Measurements from ENCODE around the gene HEXIM2. TPM values are rescaled to one million over a fixed set of nuclear protein-coding genes. Genes with fewer than 3 reads are reported as not detected.

Gene HEXIM2
- total RNA-seq, 1 experiment from 2014 or later = 22.4 TPM

DNA sequence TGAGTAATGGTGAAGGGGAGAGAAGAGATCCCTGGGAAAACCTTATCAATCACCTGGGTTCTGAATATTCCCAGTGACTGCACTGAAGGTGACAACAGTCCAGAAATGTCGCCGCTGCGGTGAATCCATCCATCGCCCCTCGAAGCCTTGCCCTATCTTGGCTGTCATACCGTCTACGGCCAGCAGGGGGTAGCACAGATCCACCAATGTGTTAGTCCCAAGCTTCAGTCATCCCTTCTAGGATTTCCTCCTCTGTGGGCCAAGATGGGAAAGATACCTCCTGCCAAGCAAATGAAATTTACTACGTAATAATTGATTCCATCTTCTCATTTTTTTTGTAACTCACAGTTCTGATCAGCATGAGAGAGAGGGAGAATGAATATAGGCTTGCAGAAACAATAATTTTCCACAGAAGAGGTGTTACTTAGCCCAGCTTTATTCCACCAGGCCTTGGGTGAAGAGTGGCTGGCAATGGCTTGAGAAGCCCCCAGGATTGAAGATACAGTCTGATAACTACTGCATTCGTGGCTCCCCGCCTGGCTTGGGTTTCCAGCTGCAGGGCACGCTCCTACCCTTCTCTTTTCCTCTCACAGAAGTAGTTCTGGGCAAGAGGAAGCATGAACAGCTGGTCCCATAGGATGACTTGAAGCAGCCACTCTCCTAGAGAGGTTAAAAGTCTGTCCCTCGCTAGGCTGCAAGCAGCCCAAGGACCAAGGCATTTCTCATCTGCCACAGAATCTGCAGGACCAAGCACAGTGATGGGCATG is 57.4 kb downstream of the HEXIM2 start:
- Histone ChIP-seq H3F3A (ENCODE audit: insufficient read depth, low read depth) (peaks cover 31% of the 10 kb centered on the region), H3K36me3 (ENCODE audit: low read depth) (no peaks in the 10 kb centered on the region), H2AFZ (no peak overlapping the region), H3K27ac (no peak overlapping the region), H3K4me2 (peak overlapping the region; percentile 16; the same call in 1 of the 2 replicates), H3K4me1 (replicated peaks; ENCODE audit: insufficient read depth) (peaks cover 8% of the 10 kb centered on the region; the same call in 1 of the 2 replicates), H4K20me1 (ENCODE audit: insufficient read depth) (no peaks in the 10 kb centered on the region), H3K9me2 (ENCODE audit: insufficient read depth) (no peaks in the 10 kb centered on the region), H3K4me3 (no peak overlapping the region), H3K9me3 (ENCODE audit: insufficient read depth, low read depth) (no peaks in the 10 kb centered on the region), H3K79me2 (ENCODE audit: low read depth) (no peaks in the 10 kb centered on the region), H3K27me3 (ENCODE audit: insufficient read depth, low read depth) (no peaks in the 10 kb centered on the region)
- TF ChIP-seq, protein P1, sequence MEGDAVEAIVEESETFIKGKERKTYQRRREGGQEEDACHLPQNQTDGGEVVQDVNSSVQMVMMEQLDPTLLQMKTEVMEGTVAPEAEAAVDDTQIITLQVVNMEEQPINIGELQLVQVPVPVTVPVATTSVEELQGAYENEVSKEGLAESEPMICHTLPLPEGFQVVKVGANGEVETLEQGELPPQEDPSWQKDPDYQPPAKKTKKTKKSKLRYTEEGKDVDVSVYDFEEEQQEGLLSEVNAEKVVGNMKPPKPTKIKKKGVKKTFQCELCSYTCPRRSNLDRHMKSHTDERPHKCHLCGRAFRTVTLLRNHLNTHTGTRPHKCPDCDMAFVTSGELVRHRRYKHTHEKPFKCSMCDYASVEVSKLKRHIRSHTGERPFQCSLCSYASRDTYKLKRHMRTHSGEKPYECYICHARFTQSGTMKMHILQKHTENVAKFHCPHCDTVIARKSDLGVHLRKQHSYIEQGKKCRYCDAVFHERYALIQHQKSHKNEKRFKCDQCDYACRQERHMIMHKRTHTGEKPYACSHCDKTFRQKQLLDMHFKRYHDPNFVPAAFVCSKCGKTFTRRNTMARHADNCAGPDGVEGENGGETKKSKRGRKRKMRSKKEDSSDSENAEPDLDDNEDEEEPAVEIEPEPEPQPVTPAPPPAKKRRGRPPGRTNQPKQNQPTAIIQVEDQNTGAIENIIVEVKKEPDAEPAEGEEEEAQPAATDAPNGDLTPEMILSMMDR (conservative IDR thresholded peaks at IDR 0.05) = peak; percentile 98
- no peak for TF ChIP-seq EZH2 (IDR thresholded peaks at IDR 0.05; ENCODE audit: low read depth)
- BruUV-seq (replicated peaks) = no TSS peak
- ChIA-PET CTCF (interaction anchor here (0.6 to 1.9 kb wide), 12 partner anchors 10 to 207 kb away, joined by 3 to 17 read pairs (median 6); partner anchors contain the start of gene ACBD4), POLR2A (ENCODE audit: unreplicated experiment) (interaction anchor here (0.5 kb wide), 1 partner anchor 80 kb away, joined by 3 read pairs; no protein-coding TSS in a partner anchor)
- DNase-seq = peak; percentile 57 to 80
- intact Hi-C loops (cut with micrococcal nuclease; ENCODE audit: unreplicated experiment) = loop anchor here (1.0 to 5.0 kb wide), 3 partner anchors 166 to 633 kb away; no protein-coding TSS in a partner anchor

Small RNAs within 50 kb of the gene (microRNA-seq; reads per million reads assigned to microRNA genes)
- 2.0 reads per million for gene MIR6784 (ENCODE audit: borderline number of aligned reads, borderline replicate concordance)

Other genes starting within 250 kb of the HEXIM2 start
- not detected in 2 replicates for gene GFAP, start 246.4 kb upstream of the HEXIM2 start, total RNA-seq (2021)
- 48.2 and 58.5 TPM in 2 replicates for gene KIF18B, start 214.1 kb upstream of the HEXIM2 start, total RNA-seq (2021)
- gene C1QL1, start 193.6 kb upstream of the HEXIM2 start, total RNA-seq (2021) = 0.93 and 1.3 TPM in 2 replicates
- 57.9 and 68.8 TPM in 2 replicates for gene DCAKD, start 110.2 kb upstream of the HEXIM2 start, total RNA-seq (2021)
- 103 and 132 TPM in 2 replicates for gene NMT1, start 100.6 kb upstream of the HEXIM2 start, total RNA-seq (2021)
- 92.4 and 138 TPM in 2 replicates for gene PLCD3, start 29.4 kb upstream of the HEXIM2 start, total RNA-seq (2021)
- 14.6 and 19.5 TPM in 2 replicates for gene ACBD4, start 26.2 kb upstream of the HEXIM2 start, total RNA-seq (2021)
- gene HEXIM1, start 13.4 kb upstream of the HEXIM2 start, total RNA-seq (2021) = 49.3 and 64.9 TPM in 2 replicates
- gene FMNL1, start 60.0 kb downstream of the HEXIM2 start, total RNA-seq (2021) = 12.9 and 18.7 TPM in 2 replicates
- gene SPATA32, start 100.2 kb downstream of the HEXIM2 start, total RNA-seq (2021) = 0.35 and 0.48 TPM in 2 replicates
- 58.3 and 72.4 TPM in 2 replicates for gene MAP3K14, start 155.1 kb downstream of the HEXIM2 start, total RNA-seq (2021)

All from PC-9 (cell line).